ENCODE results near the gene SOCS2.
"Not testable (repeated sequence)": the region's sequence is repeated elsewhere in the genome, so short reads cannot be mapped to it uniquely, and the experiment has no call there.

GRCh38 chr12:93558685-93559084 lies 13.8 kb upstream of the SOCS2 start:
- TF ChIP-seq SIN3A (IDR thresholded peaks at IDR 0.05; ENCODE audit: borderline replicate concordance, low read depth, low read length); SIX1 (CRISPR knock-in tag; IDR thresholded peaks at IDR 0.05; ENCODE audit: borderline replicate concordance); PCBP2 (optimal IDR thresholded peaks at IDR 0.05; ENCODE audit: low read depth, low read length, poor library complexity, severe bottlenecking); ZBTB7A (CRISPR knock-in tag; IDR thresholded peaks at IDR 0.05); POLR2A (IDR thresholded peaks at IDR 0.05; ENCODE audit: insufficient read depth in 1 of 2, low read depth in 2 of 2, low read length in 2 of 2); DPF2 (CRISPR knock-in tag; IDR thresholded peaks at IDR 0.05; ENCODE audit: borderline replicate concordance, low read depth); POLR2AphosphoS5 (IDR thresholded peaks at IDR 0.05; ENCODE audit: low read depth, low read length); CTCF (CRISPR knock-in tag; IDR thresholded peaks at IDR 0.05); EZH2 (conservative IDR thresholded peaks at IDR 0.05; ENCODE audit: low read depth, low read length): not testable (repeated sequence)
